ENCODE data around the gene TASP1.

- TF ChIP-seq POLR2A (IDR thresholded peaks at IDR 0.05; ENCODE audit: low read depth), result no peak
- TF ChIP-seq CTCF (IDR thresholded peaks at IDR 0.05), result no peak
- TF ChIP-seq POLR2AphosphoS5 (IDR thresholded peaks at IDR 0.05), result no peak
Observed at GRCh38 chr20:13494019-13494418, 144.7 kb downstream of the TASP1 start.

All from esophagus muscularis mucosa (tissue), 3 donors.